SK-N-MC (cell line): ENCODE data around the gene MPO.

ENCODE experiments used
- EZH2 ChIP-seq: fragments of 200-600 bp; sonication (generic); IDR thresholded peaks from one replicate; pipeline ENCODE4 v1.6.1; 2017; ENCODE audit warnings: antibody characterized with exemption
- FOXP2 ChIP-seq: optimal IDR thresholded peaks from 2 replicates; pipeline ENCODE3; 2011; ENCODE audit warnings: mild to moderate bottlenecking, moderate library complexity; ENCODE audit not compliant: insufficient read depth; ENCODE audit errors: extremely low read length, control extremely low read depth
- POLR2AphosphoS5 ChIP-seq: IDR thresholded peaks from 2 replicates; pipeline ENCODE4 v1.6.1; 2012; ENCODE audit warnings: mild to moderate bottlenecking, low read depth, low read length, borderline replicate concordance

DNA sequence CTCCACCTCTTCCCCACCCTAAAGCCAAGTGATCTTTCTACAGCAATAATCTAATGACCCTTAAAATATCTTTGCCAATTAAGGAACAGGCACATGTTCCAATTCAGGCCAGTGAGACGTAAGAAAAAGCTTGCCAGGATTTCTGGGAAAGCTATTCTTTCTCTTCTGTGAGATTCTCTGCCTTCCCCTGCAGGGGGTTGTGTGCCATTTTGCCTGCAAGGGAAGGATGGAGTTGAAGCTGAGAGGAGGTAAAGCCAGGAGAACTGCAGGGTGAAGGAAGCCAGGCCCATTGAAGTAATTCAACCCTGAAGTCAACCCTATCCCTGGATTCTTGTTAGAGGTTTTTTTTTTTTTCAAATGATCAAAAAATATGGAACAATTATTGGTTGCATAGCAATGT lies 51.4 kb downstream of the MPO start:
- TF ChIP-seq EZH2: no peak
- no peak for TF ChIP-seq POLR2AphosphoS5
- TF ChIP-seq FOXP2: no peak
